GM12865 (cell line): ENCODE data around the gene PTPRN.

Source experiments
- DNase-seq: peaks from one replicate; pipeline ENCODE4 v3.0.0; 2010; ENCODE audit warnings: low read depth
- H3K4me3 ChIP-seq: 2 replicates; pipeline ENCODE4 v1.5.1; 2011; ENCODE audit warnings: mild to moderate bottlenecking, low read depth, low read length, control low read depth
- TF ChIP-seq, protein P1 (sequence below): IDR thresholded peaks from 2 replicates; pipeline ENCODE4 v1.5.1; 2011; ENCODE audit warnings: low read length, control low read depth, low read depth, inconsistent platforms; ENCODE audit not compliant: insufficient read depth; ENCODE audit errors: missing control alignments

The PTPRN gene

DNA sequence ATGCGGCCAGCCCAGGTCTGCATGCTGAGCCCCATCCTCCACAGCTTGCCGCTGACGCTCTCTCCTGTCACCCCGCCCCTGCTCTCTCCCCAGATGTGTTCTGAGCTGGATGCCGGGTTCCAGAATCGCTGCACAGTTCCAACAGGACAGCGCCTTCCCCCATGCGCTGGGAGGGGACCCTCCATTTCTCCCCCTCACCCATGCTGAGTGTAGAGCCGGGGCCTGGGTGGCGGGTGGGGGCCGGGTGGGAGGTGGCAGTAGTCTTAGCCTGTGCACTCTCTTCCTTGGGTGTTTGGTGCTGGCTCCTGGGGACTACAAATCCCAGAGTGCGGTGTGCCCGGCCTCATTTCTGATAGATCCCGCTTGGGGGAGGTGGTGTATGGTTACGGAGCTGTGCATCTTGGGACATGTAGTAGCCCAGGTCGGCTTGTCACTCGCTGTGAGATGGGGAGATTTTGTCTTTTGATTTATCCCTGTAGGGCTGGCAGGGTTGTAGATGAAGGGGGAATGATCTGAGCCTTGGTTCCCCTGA, 23.2 kb downstream of the PTPRN start:
- no peak for DNase-seq
- H3K4me3 ChIP-seq: no peak overlapping the region
- TF ChIP-seq, protein P1, sequence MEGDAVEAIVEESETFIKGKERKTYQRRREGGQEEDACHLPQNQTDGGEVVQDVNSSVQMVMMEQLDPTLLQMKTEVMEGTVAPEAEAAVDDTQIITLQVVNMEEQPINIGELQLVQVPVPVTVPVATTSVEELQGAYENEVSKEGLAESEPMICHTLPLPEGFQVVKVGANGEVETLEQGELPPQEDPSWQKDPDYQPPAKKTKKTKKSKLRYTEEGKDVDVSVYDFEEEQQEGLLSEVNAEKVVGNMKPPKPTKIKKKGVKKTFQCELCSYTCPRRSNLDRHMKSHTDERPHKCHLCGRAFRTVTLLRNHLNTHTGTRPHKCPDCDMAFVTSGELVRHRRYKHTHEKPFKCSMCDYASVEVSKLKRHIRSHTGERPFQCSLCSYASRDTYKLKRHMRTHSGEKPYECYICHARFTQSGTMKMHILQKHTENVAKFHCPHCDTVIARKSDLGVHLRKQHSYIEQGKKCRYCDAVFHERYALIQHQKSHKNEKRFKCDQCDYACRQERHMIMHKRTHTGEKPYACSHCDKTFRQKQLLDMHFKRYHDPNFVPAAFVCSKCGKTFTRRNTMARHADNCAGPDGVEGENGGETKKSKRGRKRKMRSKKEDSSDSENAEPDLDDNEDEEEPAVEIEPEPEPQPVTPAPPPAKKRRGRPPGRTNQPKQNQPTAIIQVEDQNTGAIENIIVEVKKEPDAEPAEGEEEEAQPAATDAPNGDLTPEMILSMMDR: no peak

DNA sequence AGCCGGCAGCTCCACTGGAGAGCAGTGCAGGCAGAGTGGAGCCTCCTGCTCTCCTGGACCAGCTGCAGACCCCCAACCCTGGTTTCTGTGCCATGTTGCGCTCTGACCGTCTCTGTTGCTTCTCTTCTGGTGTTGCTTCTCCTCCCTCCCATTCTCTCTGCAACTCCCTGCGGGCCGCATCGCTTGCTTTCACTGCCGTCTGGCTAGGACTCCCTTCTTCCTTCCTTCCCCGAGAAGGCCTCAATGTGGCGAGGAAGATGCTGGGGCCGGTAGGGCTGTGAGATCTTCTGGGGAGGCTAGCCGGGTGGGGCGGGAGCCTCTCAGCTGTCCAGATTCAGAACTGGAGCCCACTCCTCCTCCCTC, 23.8 kb downstream of the PTPRN start:
- DNase-seq: no peak
- H3K4me3 ChIP-seq: no peak overlapping the region
- TF ChIP-seq, protein P1: no peak

DNA sequence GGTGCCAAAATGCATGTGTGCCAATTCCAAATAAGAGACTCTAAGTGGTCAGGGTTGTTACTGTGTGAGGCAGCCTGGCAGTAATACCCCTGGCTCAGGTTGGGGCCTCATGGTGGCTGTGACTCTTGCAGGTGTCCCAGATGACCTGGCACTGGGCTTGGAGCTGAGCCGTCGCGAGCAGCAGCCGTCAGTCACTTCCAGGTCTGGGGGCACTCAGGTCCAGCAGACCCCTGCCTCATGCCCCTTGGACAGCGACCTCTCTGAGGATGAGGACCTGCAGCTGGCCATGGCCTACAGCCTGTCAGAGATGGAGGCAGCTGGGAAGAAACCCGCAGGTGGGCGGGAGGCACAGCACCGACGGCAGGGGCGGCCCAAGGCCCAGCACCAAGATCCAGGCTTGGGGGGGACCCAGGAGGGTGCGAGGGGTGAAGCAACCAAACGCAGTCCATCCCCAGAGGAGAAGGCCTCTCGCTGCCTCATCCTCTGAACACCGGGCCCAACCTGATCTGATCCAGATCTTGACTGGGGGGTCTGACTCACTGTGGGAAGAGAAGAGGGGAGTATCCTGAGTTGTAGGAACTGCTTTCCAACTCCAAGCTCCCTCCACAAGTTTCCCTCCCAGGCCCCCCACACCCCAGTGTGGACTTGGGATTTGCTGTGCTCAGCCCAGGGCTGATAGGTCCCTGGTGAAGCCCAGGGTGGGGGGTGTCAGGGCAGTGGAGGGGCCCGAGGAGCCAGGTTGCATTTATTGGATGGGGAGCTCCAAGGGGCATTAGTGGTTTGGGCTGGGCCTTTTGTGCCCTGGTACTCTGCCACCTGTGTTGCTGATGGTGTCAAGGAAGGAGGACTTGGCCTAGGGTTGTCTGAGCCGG, 24.5 kb downstream of the PTPRN start:
- H3K4me3 ChIP-seq: no peak overlapping the region
- no peak for DNase-seq
- TF ChIP-seq, protein P1: no peak

DNA sequence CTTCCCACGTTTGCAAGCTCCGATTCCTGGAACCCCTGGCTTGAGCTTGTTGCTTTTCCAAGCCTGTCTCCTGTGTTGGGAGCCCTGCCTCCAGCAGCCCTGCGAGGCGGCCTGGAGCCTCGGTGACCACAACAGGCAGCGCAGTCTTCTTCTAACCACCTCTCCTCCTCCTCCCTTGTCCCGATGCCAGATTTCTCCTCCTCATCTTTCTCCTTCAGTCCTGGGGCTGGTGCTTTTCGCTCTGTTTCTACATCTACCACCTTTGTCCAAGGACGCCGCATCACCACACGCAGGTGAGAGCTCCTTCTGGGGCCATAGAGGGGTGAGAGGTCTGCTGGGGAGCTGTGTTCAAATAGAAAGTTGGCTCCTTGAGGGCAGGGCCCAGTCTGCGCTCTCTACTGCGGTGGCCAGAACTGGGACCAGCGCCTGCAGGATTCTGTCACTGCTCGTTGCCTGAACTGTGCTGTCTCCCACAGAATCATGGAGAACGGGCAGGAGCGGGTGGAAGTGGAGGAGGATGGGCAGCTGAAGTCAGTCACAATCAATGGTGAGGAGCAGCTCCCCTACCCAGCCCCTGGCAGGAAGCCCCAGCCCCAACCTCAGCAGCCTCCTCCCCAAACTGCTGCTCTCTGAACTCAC, 26.1 kb downstream of the PTPRN start:
- TF ChIP-seq, protein P1: no peak
- H3K4me3 ChIP-seq: no peak overlapping the region
- DNase-seq: no peak

DNA sequence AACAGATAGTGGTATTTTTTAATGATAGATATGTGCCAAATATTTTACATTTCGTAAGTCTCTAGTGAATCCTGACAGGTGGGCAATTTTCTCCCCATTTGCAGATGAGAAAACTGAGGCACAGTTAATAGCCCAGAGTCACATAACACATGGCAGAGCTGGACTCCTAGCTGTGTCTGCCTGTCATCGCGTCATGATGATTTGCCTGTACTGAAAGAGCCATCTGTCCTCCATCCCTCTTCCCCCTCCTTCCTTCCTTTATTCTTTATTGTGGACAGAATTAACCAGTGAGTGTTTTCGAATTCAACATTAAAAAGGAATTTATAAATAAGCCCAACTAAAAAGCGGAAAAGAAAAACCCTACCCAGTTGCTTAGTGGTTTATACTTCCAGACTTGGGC, 26.8 kb downstream of the PTPRN start:
- DNase-seq: no peak

DNA sequence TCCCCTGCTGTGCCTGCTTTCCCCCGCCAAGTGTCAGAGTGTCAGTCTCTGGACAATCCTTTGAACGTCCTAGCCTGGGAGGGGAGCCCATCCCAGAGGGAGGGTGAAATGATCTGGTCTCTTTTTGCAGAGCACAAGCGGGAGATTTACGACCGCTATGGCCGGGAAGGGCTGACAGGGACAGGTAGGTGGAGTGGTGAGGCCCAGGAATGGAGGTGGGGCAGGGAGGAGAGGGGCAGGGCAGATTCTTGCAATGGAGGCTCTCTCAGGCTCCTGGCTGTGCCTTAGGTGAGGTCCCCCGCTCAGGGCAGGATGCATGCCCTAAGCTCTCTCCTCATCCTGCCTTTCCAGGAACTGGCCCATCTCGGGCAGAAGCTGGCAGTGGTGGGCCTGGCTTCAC, 27.6 kb downstream of the PTPRN start:
- TF ChIP-seq, protein P1: no peak
- no peak for DNase-seq
- H3K4me3 ChIP-seq: no peak overlapping the region

More for the DNA sequence above, 26.8 kb downstream of the PTPRN start:
- TF ChIP-seq, protein P1: no peak
- no peak overlapping the region for H3K4me3 ChIP-seq
